Gastrocnemius medialis (tissue), 4 donors: ENCODE measurements around the gene ARHGEF37.
"Not testable (repeated sequence)": the region's sequence is repeated elsewhere in the genome, so short reads cannot be mapped to it uniquely, and the experiment has no call there.

Experiments
- CTCF ChIP-seq, 5 experiments: fragments of 450-650 bp in 3 of 5; fragments of 200-600 bp in 2 of 5; sonication (generic) in 2 of 5; IDR thresholded peaks in 4 of 5; conservative IDR thresholded peaks in 1 of 5; 1 replicate in 4 of 5; 2 replicates in 1 of 5; pipeline ENCODE4 v1.5.1; 2016 to 2019; ENCODE audit warnings: antibody characterized with exemption in 5 of 5, mild to moderate bottlenecking in 3 of 5, moderate library complexity in 3 of 5
- POLR2A ChIP-seq, 2 donors: fragments of 450-650 bp; IDR thresholded peaks; one replicate each; pipeline ENCODE4 v1.6.1; 2017; ENCODE audit warnings: antibody characterized with exemption in 2 of 2, mild to moderate bottlenecking in 2 of 2, moderate library complexity in 2 of 2

DNA sequence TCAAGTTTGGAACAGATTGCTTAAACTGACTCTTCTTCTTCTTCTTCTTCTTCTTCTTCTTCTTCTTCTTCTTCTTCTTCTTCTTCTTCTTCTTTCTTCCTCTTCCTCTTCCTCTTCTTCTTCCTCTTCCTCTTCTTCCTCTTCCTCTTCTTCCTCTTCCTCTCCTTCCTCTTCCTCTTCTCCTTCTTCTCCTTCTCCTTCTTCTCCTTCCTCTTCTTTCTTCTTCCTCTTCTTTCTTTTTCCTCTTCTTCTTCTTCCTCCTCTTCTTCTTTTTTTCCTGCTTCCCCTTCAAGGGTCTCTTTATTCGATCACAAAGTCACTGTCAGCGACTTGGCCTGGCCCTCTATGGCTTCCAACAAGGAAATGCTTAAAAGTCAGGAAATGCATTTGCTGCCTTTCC is 16.9 kb downstream of the ARHGEF37 start:
- not testable (repeated sequence) for TF ChIP-seq CTCF (IDR thresholded peaks at IDR 0.05 in 4 of 5, conservative IDR thresholded peaks at IDR 0.05 in 1 of 5); POLR2A (IDR thresholded peaks at IDR 0.05)
